Testis (tissue), 2 donors: Measurements from ENCODE around the gene LGALS8.

Experiments
- CTCF ChIP-seq, 3 experiments: fragments of 450-650 bp in 2 of 3; fragments of 200-600 bp in 1 of 3; sonication (generic) in 1 of 3; IDR thresholded peaks; one replicate each; pipeline ENCODE4 v1.5.1; 2016 to 2019; ENCODE audit warnings: antibody characterized with exemption in 3 of 3, mild to moderate bottlenecking in 2 of 3, moderate library complexity in 1 of 3
- POLR2A ChIP-seq: fragments of 450-650 bp; IDR thresholded peaks from one replicate; pipeline ENCODE4 v1.6.1; 2017; ENCODE audit warnings: antibody characterized with exemption, mild to moderate bottlenecking, moderate library complexity

DNA sequence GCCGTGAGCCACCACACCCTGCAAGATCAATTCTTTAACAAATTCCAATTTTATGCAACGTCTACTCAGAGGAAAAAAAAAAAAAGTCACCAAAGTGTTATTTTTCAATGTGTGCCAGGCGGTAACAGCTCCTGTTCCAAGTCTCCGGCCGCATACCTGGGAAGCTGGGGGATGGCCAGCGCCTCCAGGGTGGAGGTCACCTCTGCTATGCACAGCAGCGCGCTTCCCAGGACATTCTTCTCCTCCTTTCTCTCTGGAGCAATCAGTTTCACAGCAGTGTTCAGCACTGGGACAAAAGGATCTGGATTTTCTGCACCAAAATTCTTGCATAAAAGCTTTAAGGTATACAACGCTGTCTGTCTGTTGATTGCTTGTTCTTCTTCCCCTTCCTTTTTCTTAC, 34.3 kb downstream of the LGALS8 start:
- TF ChIP-seq CTCF (IDR thresholded peaks at IDR 0.05): no peak
- no peak for TF ChIP-seq POLR2A
